Ovary (tissue), 3 donors: Measurements from ENCODE around the gene WSB1.

Source experiments
- CTCF ChIP-seq, 3 donors: fragments of 450-650 bp in 2 of 3; fragments of 200-600 bp in 1 of 3; IDR thresholded peaks; one replicate each; pipeline versions ENCODE4 v1.5.1 to v1.8.0; 2016 to 2022; ENCODE audit warnings: antibody characterized with exemption in 3 of 3, mild to moderate bottlenecking in 1 of 3
- EP300 ChIP-seq: sonication (generic); formaldehyde crosslinking; IDR thresholded peaks from one replicate; pipeline ENCODE4 v1.6.1; 2017; ENCODE audit warnings: antibody characterized with exemption
- POLR2A ChIP-seq: fragments of 450-650 bp; IDR thresholded peaks from one replicate; pipeline ENCODE4 v1.6.1; 2017; ENCODE audit warnings: antibody characterized with exemption, mild to moderate bottlenecking, moderate library complexity
- donor health status: DM: no; HTN: no; CAD: no.

GRCh38 chr17:27296428-27296979 is 2.6 kb downstream of the WSB1 start:
- no peak for TF ChIP-seq CTCF (IDR thresholded peaks at IDR 0.05)
- no peak for TF ChIP-seq POLR2A
- no peak for TF ChIP-seq EP300
